ENCODE data around the gene DNAH8. TPM values are rescaled to one million over a fixed set of nuclear protein-coding genes. Genes with fewer than 3 reads are reported as not detected.

The DNAH8 gene
- total RNA-seq, 1 experiment from 2014 or later = not detected

- H3K4me3 ChIP-seq (ENCODE audit: low read depth in 2 of 2, low read length in 2 of 2) = no peak overlapping the region
- ATAC-seq (no peak), DNase-seq (ENCODE audit: low read depth, low spot score) (no peak)
Observed at GRCh38 chr6:38755874-38756273, 40.8 kb downstream of the DNAH8 start.

GRCh38 chr6:38760097-38760496 is 45.0 kb downstream of the DNAH8 start:
- no peak overlapping the region for H3K27ac ChIP-seq (ENCODE audit: low read length)
- DNase-seq (ENCODE audit: low read depth, low spot score) (no peak), ATAC-seq (no peak)
- in situ Hi-C loops (cut with HindIII; ENCODE audit: low pct_unique_long_range_greater_than_20kb, low sequenced_read_pairs) (no loop called here), intact Hi-C loops (cut with micrococcal nuclease; ENCODE audit: unreplicated experiment) (no loop called here)
- TF ChIP-seq, protein P1, sequence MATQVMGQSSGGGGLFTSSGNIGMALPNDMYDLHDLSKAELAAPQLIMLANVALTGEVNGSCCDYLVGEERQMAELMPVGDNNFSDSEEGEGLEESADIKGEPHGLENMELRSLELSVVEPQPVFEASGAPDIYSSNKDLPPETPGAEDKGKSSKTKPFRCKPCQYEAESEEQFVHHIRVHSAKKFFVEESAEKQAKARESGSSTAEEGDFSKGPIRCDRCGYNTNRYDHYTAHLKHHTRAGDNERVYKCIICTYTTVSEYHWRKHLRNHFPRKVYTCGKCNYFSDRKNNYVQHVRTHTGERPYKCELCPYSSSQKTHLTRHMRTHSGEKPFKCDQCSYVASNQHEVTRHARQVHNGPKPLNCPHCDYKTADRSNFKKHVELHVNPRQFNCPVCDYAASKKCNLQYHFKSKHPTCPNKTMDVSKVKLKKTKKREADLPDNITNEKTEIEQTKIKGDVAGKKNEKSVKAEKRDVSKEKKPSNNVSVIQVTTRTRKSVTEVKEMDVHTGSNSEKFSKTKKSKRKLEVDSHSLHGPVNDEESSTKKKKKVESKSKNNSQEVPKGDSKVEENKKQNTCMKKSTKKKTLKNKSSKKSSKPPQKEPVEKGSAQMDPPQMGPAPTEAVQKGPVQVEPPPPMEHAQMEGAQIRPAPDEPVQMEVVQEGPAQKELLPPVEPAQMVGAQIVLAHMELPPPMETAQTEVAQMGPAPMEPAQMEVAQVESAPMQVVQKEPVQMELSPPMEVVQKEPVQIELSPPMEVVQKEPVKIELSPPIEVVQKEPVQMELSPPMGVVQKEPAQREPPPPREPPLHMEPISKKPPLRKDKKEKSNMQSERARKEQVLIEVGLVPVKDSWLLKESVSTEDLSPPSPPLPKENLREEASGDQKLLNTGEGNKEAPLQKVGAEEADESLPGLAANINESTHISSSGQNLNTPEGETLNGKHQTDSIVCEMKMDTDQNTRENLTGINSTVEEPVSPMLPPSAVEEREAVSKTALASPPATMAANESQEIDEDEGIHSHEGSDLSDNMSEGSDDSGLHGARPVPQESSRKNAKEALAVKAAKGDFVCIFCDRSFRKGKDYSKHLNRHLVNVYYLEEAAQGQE (IDR thresholded peaks at IDR 0.05; ENCODE audit: insufficient read depth in 1 of 2, low read depth in 2 of 2, low read length in 1 of 2) = no peak
- TF ChIP-seq TCF7L2 (IDR thresholded peaks at IDR 0.05; ENCODE audit: low read depth, low read length) = no peak
- TF ChIP-seq CTCF (IDR thresholded peaks at IDR 0.05) = no peak
- TF ChIP-seq POLR2AphosphoS5 (IDR thresholded peaks at IDR 0.05; ENCODE audit: low read depth, low read length) = no peak
- TF ChIP-seq SIN3A (IDR thresholded peaks at IDR 0.05; ENCODE audit: borderline replicate concordance, insufficient read depth, low read depth, low read length) = no peak
- no TSS peak for BruUV-seq (replicated peaks)
- POLR2A ChIA-PET = no interaction called here
- H3K9me3 ChIP-seq (ENCODE audit: control insufficient read depth, insufficient read depth, low read depth, low read length) = no peaks in the 10 kb centered on the region
- H3K27me3 ChIP-seq (ENCODE audit: control insufficient read depth, insufficient read depth, low read length) = no peaks in the 10 kb centered on the region
- no peaks in the 10 kb centered on the region for H3K36me3 ChIP-seq (ENCODE audit: control insufficient read depth, insufficient read depth, low read length)
- CTCF ChIA-PET = no interaction called here
- H3K4me3 ChIP-seq (ENCODE audit: low read depth in 2 of 2, low read length in 2 of 2) = no peak overlapping the region
- H3K4me1 ChIP-seq (ENCODE audit: control insufficient read depth, insufficient read depth, low read length) = no peaks in the 10 kb centered on the region

More at GRCh38 chr6:38755874-38756273, 40.8 kb downstream of the DNAH8 start:
- in situ Hi-C loops (cut with HindIII; ENCODE audit: low pct_unique_long_range_greater_than_20kb, low sequenced_read_pairs) = no loop called here
- Histone ChIP-seq H3K9me3 (ENCODE audit: control insufficient read depth, insufficient read depth, low read depth, low read length) (no peaks in the 10 kb centered on the region), H3K36me3 (ENCODE audit: control insufficient read depth, insufficient read depth, low read length) (no peaks in the 10 kb centered on the region), H3K4me1 (ENCODE audit: control insufficient read depth, insufficient read depth, low read length) (no peaks in the 10 kb centered on the region), H3K27me3 (ENCODE audit: control insufficient read depth, insufficient read depth, low read length) (no peaks in the 10 kb centered on the region), H3K27ac (ENCODE audit: low read length) (no peak overlapping the region)
- ChIA-PET CTCF (no interaction called here), POLR2A (no interaction called here)
- no peak for TF ChIP-seq POLR2AphosphoS5 (IDR thresholded peaks at IDR 0.05; ENCODE audit: low read depth, low read length)
- TF ChIP-seq SIN3A (IDR thresholded peaks at IDR 0.05; ENCODE audit: borderline replicate concordance, insufficient read depth, low read depth, low read length) = no peak
- TF ChIP-seq, protein P1 (IDR thresholded peaks at IDR 0.05; ENCODE audit: insufficient read depth in 1 of 2, low read depth in 2 of 2, low read length in 1 of 2) = no peak
- no peak for TF ChIP-seq TCF7L2 (IDR thresholded peaks at IDR 0.05; ENCODE audit: low read depth, low read length)
- TF ChIP-seq CTCF (IDR thresholded peaks at IDR 0.05) = no peak
- intact Hi-C loops (cut with micrococcal nuclease; ENCODE audit: unreplicated experiment) = no loop called here
- no TSS peak for BruUV-seq (replicated peaks)

Measured in Panc1 (cell line).